Measurements from ENCODE around the gene COG5.

Gene COG5

DNA sequence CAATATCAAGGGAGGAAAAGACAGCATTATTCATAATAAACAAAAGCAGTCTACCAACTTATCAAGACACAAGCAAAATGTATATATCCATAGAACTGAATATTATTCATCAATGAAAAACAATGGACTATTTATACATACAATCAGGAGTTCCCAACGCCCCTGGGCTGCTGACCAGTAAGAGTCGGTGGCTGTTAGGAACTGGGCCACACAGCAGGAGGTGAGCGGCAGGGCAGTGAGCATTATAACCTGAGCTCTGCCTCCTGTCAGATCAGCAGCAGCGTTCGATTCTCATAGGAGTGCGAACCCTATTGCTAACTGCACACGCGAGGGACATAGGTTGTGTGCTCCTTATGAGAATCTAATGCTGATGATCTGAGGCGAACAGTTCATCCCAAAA lies 165.6 kb downstream of the COG5 start:
- no peak overlapping the region for H2AFZ ChIP-seq (ENCODE audit: low read depth)
- no peaks in the 10 kb centered on the region for H3K27me3 ChIP-seq (ENCODE audit: insufficient read depth, low read depth)
- no peak overlapping the region for H3K4me3 ChIP-seq (IDR thresholded peaks at IDR 0.05; ENCODE audit: insufficient read depth, low read depth, low read length)
- no peak overlapping the region for H3K4me2 ChIP-seq
- TF ChIP-seq, protein P1, sequence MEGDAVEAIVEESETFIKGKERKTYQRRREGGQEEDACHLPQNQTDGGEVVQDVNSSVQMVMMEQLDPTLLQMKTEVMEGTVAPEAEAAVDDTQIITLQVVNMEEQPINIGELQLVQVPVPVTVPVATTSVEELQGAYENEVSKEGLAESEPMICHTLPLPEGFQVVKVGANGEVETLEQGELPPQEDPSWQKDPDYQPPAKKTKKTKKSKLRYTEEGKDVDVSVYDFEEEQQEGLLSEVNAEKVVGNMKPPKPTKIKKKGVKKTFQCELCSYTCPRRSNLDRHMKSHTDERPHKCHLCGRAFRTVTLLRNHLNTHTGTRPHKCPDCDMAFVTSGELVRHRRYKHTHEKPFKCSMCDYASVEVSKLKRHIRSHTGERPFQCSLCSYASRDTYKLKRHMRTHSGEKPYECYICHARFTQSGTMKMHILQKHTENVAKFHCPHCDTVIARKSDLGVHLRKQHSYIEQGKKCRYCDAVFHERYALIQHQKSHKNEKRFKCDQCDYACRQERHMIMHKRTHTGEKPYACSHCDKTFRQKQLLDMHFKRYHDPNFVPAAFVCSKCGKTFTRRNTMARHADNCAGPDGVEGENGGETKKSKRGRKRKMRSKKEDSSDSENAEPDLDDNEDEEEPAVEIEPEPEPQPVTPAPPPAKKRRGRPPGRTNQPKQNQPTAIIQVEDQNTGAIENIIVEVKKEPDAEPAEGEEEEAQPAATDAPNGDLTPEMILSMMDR (conservative IDR thresholded peaks at IDR 0.05; ENCODE audit: low read depth, low read length): no peak
- no peak overlapping the region for H3K9ac ChIP-seq
- H4K20me1 ChIP-seq (ENCODE audit: insufficient read depth): no peaks in the 10 kb centered on the region
- no peaks in the 10 kb centered on the region for H3K36me3 ChIP-seq (ENCODE audit: insufficient read depth)
- no peak overlapping the region for H3K27ac ChIP-seq
- no peaks in the 10 kb centered on the region for H3K4me1 ChIP-seq (ENCODE audit: low read depth, poor library complexity, severe bottlenecking)
- no peaks in the 10 kb centered on the region for H3K79me2 ChIP-seq (ENCODE audit: insufficient read depth, low read depth)

DNA sequence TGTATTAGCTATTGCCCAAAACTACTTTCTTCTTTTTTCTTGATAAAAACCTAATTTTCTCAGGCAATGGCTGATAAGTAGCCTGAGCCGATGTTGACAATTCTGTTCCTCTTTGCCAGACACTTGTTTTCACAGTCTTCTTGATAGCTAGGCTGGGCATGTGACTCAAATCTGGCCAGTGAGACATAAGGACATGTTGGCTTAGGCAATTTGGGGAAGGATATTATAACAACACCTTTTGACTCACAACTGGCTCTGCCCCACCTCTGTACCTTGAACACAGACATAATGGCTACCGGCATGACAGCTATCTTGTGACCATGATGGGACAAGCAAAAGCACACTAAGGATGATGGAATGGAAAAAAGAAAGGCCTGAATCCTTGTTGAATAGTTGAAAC lies 166.7 kb downstream of the COG5 start:
- no peak overlapping the region for H2AFZ ChIP-seq (ENCODE audit: low read depth)
- no peak overlapping the region for H3K4me2 ChIP-seq
- H4K20me1 ChIP-seq (ENCODE audit: insufficient read depth): no peaks in the 10 kb centered on the region
- no peaks in the 10 kb centered on the region for H3K4me1 ChIP-seq (ENCODE audit: low read depth, poor library complexity, severe bottlenecking)
- H3K27me3 ChIP-seq (ENCODE audit: insufficient read depth, low read depth): no peaks in the 10 kb centered on the region
- no peaks in the 10 kb centered on the region for H3K79me2 ChIP-seq (ENCODE audit: insufficient read depth, low read depth)
- no peak overlapping the region for H3K27ac ChIP-seq
- no peaks in the 10 kb centered on the region for H3K36me3 ChIP-seq (ENCODE audit: insufficient read depth)
- no peak overlapping the region for H3K9ac ChIP-seq
- H3K4me3 ChIP-seq (IDR thresholded peaks at IDR 0.05; ENCODE audit: insufficient read depth, low read depth, low read length): no peak overlapping the region
- TF ChIP-seq, protein P1 (conservative IDR thresholded peaks at IDR 0.05; ENCODE audit: low read depth, low read length): no peak

DNA sequence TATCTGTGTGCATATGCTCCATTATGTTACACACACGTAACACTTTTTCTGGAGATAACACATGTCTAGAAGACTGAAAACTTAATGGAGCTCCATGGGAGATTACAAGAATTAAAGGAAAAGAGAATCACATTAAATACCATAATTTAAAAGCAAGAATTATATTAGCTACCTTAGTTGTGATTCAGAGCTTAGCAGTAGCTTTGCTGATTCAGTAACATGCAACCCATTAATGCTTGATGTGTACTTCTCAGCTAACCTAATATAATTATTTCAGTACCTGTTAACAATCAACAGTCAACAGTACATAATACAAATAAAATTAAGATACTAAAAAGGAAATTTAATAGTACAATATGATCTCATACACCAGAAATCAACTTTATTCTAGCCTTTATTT lies 167.6 kb downstream of the COG5 start:
- Histone ChIP-seq H3K36me3 (ENCODE audit: insufficient read depth) (no peaks in the 10 kb centered on the region), H3K4me2 (no peak overlapping the region), H3K4me1 (ENCODE audit: low read depth, poor library complexity, severe bottlenecking) (no peaks in the 10 kb centered on the region), H3K79me2 (ENCODE audit: insufficient read depth, low read depth) (no peaks in the 10 kb centered on the region), H3K9ac (no peak overlapping the region), H3K4me3 (IDR thresholded peaks at IDR 0.05; ENCODE audit: insufficient read depth, low read depth, low read length) (no peak overlapping the region), H3K27me3 (ENCODE audit: insufficient read depth, low read depth) (no peaks in the 10 kb centered on the region), H4K20me1 (ENCODE audit: insufficient read depth) (no peaks in the 10 kb centered on the region), H3K27ac (no peak overlapping the region), H2AFZ (ENCODE audit: low read depth) (no peak overlapping the region)
- TF ChIP-seq, protein P1 (conservative IDR thresholded peaks at IDR 0.05; ENCODE audit: low read depth, low read length): no peak

DNA sequence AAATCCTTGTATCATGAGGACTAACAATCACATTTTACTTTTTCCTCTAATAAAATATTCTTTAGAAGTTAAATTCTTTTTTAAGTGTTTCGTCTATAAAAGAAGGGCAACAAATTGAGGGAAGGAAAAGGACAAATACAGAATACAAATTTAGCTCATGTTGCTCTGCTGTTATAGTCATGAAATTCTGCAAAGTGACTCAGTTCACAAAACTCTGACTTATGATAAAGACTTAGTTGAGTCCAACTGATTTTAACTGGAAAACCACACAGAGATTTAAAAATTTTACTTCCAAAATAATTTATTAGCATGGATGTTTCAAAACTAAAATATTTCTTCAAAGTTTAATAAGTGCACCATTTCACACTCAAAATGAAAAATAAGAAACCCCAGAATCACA lies 168.9 kb downstream of the COG5 start:
- no peaks in the 10 kb centered on the region for H4K20me1 ChIP-seq (ENCODE audit: insufficient read depth)
- H3K4me3 ChIP-seq (IDR thresholded peaks at IDR 0.05; ENCODE audit: insufficient read depth, low read depth, low read length): no peak overlapping the region
- H3K27ac ChIP-seq: no peak overlapping the region
- no peaks in the 10 kb centered on the region for H3K79me2 ChIP-seq (ENCODE audit: insufficient read depth, low read depth)
- H3K4me1 ChIP-seq (ENCODE audit: low read depth, poor library complexity, severe bottlenecking): no peaks in the 10 kb centered on the region
- TF ChIP-seq, protein P1 (conservative IDR thresholded peaks at IDR 0.05; ENCODE audit: low read depth, low read length): no peak
- H2AFZ ChIP-seq (ENCODE audit: low read depth): no peak overlapping the region
- no peaks in the 10 kb centered on the region for H3K27me3 ChIP-seq (ENCODE audit: insufficient read depth, low read depth)
- no peak overlapping the region for H3K4me2 ChIP-seq
- H3K9ac ChIP-seq: no peak overlapping the region
- H3K36me3 ChIP-seq (ENCODE audit: insufficient read depth): no peaks in the 10 kb centered on the region

DNA sequence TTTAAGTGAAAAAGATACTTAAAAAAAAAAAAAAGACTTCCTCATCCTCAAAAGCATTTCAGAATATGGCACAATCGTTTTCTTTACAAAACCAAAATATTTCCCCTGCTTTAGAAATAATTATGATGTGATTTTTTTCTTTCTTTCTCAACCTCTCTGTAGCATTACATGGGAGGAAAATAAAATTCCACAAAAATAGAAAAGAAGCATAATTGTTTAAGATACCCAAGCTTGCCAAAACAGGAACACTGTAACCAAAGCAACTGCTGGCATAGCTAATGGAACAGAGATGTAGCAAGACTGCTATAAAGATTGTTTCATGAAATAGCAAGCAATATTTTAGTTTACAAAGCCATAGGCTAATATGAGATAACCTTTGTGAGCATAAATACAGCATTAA lies 169.4 kb downstream of the COG5 start:
- H3K27ac ChIP-seq: no peak overlapping the region
- TF ChIP-seq, protein P1 (conservative IDR thresholded peaks at IDR 0.05; ENCODE audit: low read depth, low read length): no peak
- no peaks in the 10 kb centered on the region for H3K27me3 ChIP-seq (ENCODE audit: insufficient read depth, low read depth)
- no peaks in the 10 kb centered on the region for H4K20me1 ChIP-seq (ENCODE audit: insufficient read depth)
- no peaks in the 10 kb centered on the region for H3K36me3 ChIP-seq (ENCODE audit: insufficient read depth)
- H3K4me1 ChIP-seq (ENCODE audit: low read depth, poor library complexity, severe bottlenecking): no peaks in the 10 kb centered on the region
- H3K4me3 ChIP-seq (IDR thresholded peaks at IDR 0.05; ENCODE audit: insufficient read depth, low read depth, low read length): no peak overlapping the region
- H3K4me2 ChIP-seq: no peak overlapping the region
- no peak overlapping the region for H2AFZ ChIP-seq (ENCODE audit: low read depth)
- H3K9ac ChIP-seq: no peak overlapping the region
- no peaks in the 10 kb centered on the region for H3K79me2 ChIP-seq (ENCODE audit: insufficient read depth, low read depth)

Measured in KMS-11 (cell line).